ENCODE data around the gene CAMK1D.
A peak's percentile ranks its signal among the peaks of the same experiment; 100 is the strongest.

The CAMK1D gene

DNA sequence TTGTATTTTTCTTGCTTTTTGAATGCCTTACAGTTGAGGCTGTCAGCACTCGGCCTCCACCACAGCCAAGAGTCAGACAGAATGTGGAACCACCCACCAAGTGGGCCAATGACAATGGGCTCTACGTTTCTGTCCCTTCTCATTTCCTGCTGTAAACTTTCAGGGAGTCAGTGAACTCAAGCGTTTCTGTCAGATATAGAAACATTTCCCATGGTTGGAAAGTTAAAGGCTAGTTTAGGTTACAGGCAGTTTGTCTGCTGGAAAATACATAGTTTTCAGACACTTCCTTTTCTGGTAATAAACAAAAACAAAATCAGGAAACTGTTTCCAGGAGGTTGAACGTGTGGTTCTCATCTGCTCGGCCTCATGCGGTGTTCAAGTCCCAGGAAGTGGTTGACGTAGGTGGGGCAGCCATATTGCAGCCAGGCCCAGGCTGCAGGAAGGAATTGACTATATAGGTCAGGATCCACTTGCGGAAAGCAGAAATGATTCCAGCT is 245.1 kb downstream of the CAMK1D start:
- no peak for DNase-seq (ENCODE audit: low read depth)

- DNase-seq (ENCODE audit: low read depth) = no peak
Measured at GRCh38 chr10:12595936-12596576, 246.7 kb downstream of the CAMK1D start.

- DNase-seq (ENCODE audit: low read depth) = no peak
Measured at GRCh38 chr10:12597176-12597575, 247.8 kb downstream of the CAMK1D start.

DNA sequence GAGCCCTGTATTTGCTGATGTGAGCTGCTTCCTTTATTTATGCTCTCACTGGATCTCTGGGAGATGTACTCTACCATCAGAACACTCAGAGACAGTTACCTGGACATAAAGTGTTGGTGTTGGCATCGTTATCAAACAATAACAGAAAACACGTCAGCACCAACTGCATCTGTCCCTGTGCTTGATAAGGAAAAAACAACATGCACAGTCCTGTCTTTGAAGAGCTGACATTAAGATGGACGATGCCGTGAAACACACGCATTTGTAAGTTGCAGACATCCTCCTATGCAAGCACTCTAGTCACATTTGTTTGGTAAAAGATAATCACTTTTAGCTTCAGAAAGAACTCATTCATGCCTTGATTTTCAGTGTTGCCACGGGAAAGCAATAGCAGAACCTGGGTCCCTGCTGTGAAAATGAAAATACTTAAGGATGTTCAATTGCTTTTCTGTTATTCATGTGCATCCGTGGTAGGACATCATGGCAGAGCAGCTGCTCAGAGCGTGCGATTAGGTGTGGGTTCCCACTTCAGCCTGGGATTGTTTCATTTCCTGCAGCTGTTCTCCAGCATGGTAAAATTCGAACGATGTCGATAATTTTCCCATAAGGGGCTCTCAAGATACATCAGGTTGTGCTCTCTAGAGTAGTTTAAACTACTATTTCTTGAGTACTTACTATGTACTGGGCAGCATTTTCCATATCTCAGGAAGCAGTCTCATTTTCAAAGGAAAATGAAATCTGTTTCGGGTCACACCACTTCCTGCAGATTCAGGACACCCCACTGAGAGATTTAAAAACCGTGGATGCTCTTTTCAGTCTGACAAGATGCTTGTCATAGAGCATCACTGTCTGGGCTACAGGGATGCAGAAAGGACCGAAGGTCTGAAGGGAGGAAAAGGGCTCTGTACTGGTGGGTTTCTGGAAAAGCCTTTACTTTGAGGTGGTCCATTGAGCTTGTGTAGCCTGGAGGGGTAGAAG is 248.7 kb downstream of the CAMK1D start:
- no peak for DNase-seq (ENCODE audit: low read depth)

DNA sequence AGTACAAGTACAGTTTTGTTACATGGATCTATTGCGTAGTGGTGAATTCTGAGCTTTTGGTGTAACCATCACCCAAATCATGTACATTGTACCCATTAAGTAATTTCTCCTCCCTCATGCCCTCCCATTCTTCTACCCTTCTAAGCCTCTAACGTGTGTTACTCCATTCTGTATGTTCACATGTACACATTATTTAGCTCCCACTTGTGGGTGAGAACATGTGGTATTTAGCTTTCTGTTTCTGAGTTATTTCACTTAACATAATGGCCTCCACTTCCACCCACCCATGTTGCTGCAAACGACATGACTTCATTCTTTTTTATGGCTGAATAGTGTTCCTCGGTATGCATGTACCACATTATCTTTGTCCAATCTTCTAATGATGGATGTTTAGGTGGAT is 251.3 kb downstream of the CAMK1D start:
- no peak for DNase-seq (ENCODE audit: low read depth)

DNA sequence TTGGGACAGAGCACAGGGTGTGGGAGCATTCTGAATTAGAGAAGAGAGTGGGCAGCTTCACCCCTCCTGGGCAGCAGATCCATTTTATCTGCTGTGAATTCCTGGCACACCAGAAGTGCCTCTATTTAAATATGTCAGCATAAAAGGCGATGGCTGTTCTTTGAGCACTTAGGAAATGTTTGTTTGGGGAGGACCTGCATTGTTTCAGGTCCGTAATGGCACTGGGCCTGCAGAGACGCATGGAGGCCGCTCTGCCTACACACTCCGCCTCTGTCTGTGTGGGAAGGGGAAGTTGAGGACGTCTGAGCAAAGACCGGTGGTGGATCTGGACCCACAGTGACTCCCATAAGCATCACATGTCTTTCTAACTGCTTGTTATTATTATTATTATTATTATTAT is 253.2 kb downstream of the CAMK1D start:
- DNase-seq (ENCODE audit: low read depth) = no peak

GRCh38 chr10:12603766-12604470 is 254.6 kb downstream of the CAMK1D start:
- DNase-seq (ENCODE audit: low read depth) = no peak

GRCh38 chr10:12605580-12606405 is 256.4 kb downstream of the CAMK1D start:
- peak; percentile 20 for DNase-seq (ENCODE audit: low read depth)

DNA sequence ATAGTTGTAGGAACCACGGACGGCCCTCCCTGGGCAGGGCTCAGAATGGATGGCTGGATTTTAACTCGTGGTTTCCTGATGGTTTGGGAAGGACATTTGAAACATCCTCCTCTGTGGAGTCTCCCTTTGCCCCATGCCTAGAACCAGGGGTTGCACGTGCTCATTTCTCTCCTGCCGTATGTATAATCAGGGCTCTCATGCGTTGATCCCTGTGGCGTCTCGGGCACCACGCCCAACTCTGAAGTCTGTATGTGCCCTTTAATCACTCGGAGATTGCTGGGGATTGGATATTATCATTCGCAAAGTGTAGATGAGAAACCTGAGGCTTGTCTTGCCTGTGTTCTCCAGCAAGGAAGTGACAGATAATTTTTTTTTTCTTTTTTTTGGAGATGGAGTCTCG is 257.1 kb downstream of the CAMK1D start:
- no peak for DNase-seq (ENCODE audit: low read depth)

GRCh38 chr10:12608761-12609160 is 259.4 kb downstream of the CAMK1D start:
- DNase-seq (ENCODE audit: low read depth) = no peak

DNA sequence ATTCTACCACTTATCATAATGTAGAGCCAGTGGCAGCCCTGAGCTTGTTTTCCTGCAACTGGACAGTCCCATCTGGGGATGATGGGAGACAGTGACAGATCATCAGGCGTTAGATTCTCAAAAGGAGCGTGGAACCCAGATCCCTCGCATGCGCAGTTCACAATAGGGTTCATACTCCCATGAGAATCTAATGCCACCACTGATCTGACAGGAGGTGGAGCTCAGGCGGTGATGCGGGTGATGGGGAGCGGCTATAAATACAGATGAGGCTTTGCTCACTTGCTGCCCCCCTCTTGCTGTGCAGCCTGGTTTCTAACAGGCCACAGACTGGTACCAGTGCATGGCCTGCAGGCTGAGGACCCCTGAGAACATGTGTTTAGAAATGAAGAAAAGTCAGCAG is 260.1 kb downstream of the CAMK1D start:
- DNase-seq (ENCODE audit: low read depth) = no peak

- no peak for DNase-seq (ENCODE audit: low read depth)
Measured at GRCh38 chr10:12613136-12613535, 263.8 kb downstream of the CAMK1D start.

- DNase-seq (ENCODE audit: low read depth) = no peak
Measured at GRCh38 chr10:12614177-12614995, 265.0 kb downstream of the CAMK1D start.

GRCh38 chr10:12615296-12616220 is 266.2 kb downstream of the CAMK1D start:
- DNase-seq (ENCODE audit: low read depth) = no peak

GRCh38 chr10:12617191-12618175 is 268.1 kb downstream of the CAMK1D start:
- no peak for DNase-seq (ENCODE audit: low read depth)

DNA sequence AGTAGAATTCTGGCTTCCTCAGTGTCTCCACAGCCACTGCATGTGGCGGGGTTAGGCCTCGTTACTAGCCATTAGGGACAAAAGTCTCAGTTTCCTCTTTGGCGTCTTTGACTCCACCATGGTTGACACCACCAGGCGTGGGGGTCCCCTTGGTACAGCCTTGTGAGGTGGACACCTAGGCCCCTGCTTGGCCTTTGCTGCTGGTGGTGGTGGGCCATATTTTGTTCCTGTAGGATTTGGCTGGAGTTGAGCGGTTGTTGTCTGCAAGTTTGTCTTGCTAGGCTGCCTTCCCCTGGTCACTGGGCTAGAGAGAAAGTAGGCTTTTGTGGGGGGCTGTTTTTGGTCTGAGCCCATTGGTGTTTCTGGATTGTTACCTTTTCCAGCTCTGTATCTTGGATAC is 272.7 kb downstream of the CAMK1D start:
- DNase-seq (ENCODE audit: low read depth) = no peak

DNA sequence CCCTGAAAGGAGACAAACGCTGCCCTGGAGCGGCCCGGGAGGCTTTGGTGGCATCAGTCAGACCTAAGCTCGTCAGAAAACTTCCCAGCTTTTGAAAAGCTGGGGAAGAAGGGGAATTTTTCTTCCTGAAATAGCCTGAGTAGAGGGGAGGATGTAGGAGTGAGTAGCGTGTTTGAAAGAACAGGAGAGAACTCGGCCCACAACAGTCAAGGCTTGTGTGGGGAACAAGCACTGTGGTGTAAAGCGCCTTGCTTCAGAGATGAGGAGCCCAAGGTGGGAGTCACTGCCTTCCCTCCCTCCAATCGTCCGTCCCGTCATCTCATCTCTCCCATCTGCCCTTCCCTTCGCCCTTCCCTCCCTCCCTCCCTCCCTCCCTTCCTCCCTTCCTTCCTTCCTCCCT is 273.3 kb downstream of the CAMK1D start:
- no peak for DNase-seq (ENCODE audit: low read depth)

- no peak for DNase-seq (ENCODE audit: low read depth)
Measured at GRCh38 chr10:12625393-12626023, 276.2 kb downstream of the CAMK1D start.

Measured in T follicular helper cell (primary cell).